GM21737 (cell line): ENCODE measurements around the gene KRTAP9-9.
"Not testable (repeated sequence)": the region's sequence is repeated elsewhere in the genome, so short reads cannot be mapped to it uniquely, and the experiment has no call there.

ENCODE experiments used
- ATAC-seq: cut with Tn5 transposase; IDR thresholded peaks from one replicate; pipeline ENCODE4 v1.9.1; 2021; ENCODE audit warnings: mild to moderate bottlenecking, moderate library complexity; ENCODE audit not compliant: unreplicated experiment

Gene KRTAP9-9

GRCh38 chr17:41264599-41264998 lies 9.4 kb downstream of the KRTAP9-9 start:
- no peak for ATAC-seq

DNA sequence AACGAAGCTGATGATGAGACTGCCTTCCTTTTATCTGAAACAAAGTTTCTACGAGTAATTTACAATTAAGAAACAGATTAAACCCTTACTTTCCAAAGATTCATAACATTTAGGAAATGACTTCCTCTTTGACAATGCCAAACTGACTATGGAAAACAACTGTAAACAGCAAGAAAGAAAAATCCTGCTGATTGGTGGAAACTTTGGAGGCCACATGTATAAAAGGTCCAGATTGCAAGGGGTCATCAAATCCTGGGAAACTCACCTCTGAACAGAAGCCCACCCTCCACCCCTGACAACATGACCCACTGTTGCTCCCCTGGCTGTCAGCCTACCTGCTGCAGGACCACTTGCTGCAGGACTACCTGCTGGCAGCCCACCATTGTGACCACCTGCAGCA lies 9.9 kb downstream of the KRTAP9-9 start, which contains the start of gene KRTAP9-6:
TSS of gene KRTAP9-6 (plus strand) at position 301 of the 400 bp plus-strand sequence. CDS start at position 301, 0 bp downstream.
- no peak for ATAC-seq

DNA sequence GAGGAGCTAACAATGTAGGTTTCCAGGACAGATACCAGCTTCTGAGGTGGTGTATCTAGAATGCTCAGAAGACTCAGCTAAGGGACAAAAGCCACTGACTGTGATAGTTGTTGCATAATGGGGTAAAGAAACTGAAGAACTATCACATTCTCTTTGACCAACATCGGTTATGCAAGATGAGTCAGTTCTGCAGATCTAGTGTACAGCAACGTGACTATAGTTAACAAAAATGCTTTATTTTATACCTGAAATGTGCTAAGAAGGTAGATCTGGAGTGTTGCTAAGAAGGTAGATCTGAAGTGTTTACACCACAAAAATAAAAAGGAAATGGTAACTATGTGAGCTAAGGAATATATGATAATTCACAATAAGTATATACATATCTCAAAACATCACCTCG lies 12.5 kb downstream of the KRTAP9-9 start:
- no peak for ATAC-seq

DNA sequence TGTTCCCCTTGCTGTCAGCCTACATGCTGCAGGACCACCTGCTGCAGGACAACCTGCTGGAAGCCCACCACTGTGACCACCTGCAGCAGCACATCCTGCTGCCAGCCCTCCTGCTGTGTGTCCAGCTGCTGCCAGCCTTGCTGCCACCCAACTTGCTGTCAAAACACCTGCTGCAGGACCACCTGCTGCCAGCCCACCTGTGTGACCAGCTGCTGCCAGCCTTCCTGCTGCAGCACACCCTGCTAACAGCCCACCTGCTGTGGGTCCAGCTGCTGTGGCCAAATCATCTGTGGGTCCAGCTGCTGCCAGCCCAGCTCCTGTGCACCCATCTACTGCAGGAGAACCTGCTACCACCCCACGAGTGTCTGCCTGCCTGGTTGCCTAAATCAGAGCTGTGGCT lies 16.1 kb downstream of the KRTAP9-9 start:
- not testable (repeated sequence) for ATAC-seq

- no peak for ATAC-seq
Observed at GRCh38 chr17:41271858-41272257, 16.7 kb downstream of the KRTAP9-9 start.

DNA sequence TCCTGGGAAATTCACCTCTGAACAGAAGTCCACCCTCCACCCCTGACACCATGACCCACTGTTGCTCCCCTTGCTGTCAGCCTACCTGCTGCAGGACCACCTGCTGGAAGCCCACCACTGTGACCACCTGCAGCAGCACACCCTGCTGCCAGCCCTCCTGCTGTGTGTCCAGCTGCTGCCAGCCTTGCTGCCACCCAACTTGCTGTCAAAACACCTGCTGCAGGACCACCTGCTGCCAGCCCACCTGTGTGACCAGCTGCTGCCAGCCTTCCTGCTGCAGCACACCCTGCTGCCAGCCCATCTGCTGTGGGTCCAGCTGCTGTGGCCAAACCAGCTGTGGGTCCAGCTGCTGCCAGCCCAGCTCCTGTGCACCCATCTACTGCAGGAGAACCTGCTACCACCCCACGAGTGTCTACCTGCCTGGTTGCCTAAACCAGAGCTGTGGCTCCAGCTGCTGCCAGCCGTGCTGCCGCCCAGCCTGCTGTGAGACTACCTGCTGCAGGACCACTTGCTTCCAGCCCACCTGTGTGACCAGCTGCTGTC lies 20.5 kb downstream of the KRTAP9-9 start, which contains the start of gene KRTAP9-7:
TSS of gene KRTAP9-7 (plus strand) at position 51 of the 543 bp plus-strand sequence. CDS start at position 51, 0 bp downstream.
- ATAC-seq, result not testable (repeated sequence)

GRCh38 chr17:41278176-41278955 lies 23.2 kb downstream of the KRTAP9-9 start:
- ATAC-seq, result no peak

- ATAC-seq, result no peak
Observed at GRCh38 chr17:41284043-41284442, 28.9 kb downstream of the KRTAP9-9 start.

GRCh38 chr17:41284546-41284945 lies 29.4 kb downstream of the KRTAP9-9 start:
- ATAC-seq, result no peak

- ATAC-seq, result no peak
Observed at GRCh38 chr17:41287050-41287449, 31.9 kb downstream of the KRTAP9-9 start.

DNA sequence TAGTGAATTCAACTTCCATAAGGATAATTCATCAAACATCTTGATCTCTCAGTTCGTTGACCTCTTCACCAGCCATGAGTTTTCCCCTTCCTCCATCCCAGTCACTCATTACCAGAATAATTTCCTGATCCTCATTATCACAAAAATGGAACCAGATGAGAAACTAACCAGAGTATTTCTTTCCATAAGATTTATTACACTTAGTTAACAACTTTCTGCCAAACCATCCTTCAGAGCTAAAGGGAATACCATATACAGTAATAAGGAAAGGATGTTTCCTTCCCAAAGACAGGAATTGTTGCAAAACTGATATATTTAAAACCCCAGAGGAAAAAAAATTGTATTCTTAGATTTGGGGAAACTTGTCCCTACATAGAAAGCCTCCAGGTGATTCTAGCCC lies 38.8 kb downstream of the KRTAP9-9 start:
- ATAC-seq, result no peak

GRCh38 chr17:41296846-41297245 lies 41.7 kb downstream of the KRTAP9-9 start:
- ATAC-seq, result no peak

GRCh38 chr17:41298458-41299135 lies 43.4 kb downstream of the KRTAP9-9 start:
- no peak for ATAC-seq

- ATAC-seq, result no peak
Observed at GRCh38 chr17:41301204-41301790, 46.1 kb downstream of the KRTAP9-9 start.

DNA sequence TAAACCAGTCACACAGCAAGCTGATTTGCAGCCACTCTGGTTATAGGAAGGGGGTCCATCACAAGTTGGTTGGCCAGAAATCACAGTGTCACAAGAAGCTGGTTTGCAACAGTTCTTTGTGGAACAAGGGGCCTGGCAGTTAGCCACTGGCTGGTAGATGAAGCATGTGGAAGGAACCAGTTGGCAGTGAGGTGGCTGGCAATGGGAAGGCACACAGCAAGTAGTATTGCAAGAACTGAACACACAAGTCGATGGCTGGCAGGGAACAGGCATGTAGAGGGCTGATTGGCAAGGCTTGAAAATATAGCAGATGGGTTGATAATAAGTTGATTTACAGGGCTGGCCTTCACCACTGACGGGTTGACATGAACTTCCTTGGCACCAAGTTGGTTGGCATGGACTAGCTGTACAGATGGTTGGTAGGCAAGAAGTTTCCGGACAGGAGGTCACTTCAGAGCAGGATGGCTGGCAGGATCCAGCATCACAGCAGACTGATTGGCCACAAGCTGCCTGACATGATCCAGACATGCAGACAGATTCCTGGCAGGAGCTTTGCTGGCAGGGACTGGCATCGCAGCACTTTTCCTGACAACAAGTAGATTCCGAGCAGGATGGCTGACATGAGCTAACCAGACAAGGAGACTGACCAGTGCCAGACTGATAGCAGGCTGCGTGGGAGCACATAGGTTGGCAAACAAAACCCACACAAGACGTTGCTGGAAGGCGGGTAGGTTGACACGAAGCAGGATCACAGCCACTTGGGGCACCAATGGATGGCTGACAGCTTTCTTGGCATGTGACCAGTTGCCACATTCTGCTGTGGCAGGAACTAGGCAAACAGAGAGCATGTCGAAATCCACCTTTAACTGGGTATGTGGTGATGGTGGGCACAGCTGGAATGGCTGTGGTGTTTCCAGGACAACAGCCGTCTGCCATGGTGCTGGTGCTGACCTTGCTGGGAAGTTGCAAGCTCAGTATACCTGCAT lies 47.0 kb downstream of the KRTAP9-9 start, which contains the start of gene KRTAP29-1:
TSS of gene KRTAP29-1 (minus strand) at position 936 of the 986 bp plus-strand sequence. CDS start at position 936, 0 bp downstream.
- ATAC-seq, result no peak

- no peak for ATAC-seq
Observed at GRCh38 chr17:41302981-41303380, 47.8 kb downstream of the KRTAP9-9 start.

DNA sequence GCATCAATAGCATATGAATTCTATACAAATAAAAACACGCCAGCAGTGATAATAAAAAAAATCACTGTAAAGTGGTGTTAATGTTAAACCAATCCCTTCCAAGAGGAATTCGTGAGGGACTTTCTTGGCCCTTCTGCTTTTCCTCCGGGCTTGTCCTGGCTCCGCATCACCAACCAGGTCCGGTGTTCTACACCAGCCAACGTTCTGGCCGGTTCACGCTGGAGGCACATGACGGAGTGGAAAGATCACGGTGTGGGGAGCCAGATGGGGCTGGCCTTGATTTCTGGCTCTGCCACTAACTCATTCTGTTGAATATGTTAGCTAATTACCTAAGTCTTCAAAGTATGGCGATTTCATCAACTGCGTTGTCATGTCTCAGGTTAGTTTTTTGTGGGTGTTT lies 48.9 kb downstream of the KRTAP9-9 start:
- no peak for ATAC-seq
